IMR-90 (cell line): ENCODE results near the gene TRAP1. TPM values are rescaled to one million over a fixed set of nuclear protein-coding genes. Genes with fewer than 3 reads are reported as not detected.

Source experiments
- ATAC-seq: fragments of 200-7000 bp; cut with Tn5 transposase; 2 replicates; pipeline ENCODE4 v1.9.1; 2020; ENCODE audit warnings: low read depth, mild to moderate bottlenecking, moderate library complexity
- BruUV-seq: library from RNA; stranded (reverse); fragments of 400-500 nt; replicated peaks from 2 replicates; lab custom pipeline; 2021; lab: Mats Ljungman, UMichigan
- CTCF ChIA-PET: fragments of 300-600 bp; formaldehyde crosslinking; extraction: SDS; loops from one replicate; lab custom pipeline; 2021; ENCODE audit warnings: antibody characterized with exemption; lab: Yijun Ruan, JAX
- POLR2A ChIA-PET: fragments of 300-600 bp; sonication (Branson Sonifier 250); formaldehyde crosslinking; loops from one replicate; lab custom pipeline; 2022; ENCODE audit warnings: antibody characterized with exemption; ENCODE audit not compliant: unreplicated experiment; lab: Charles Lee
- DNase-seq: peaks from one replicate; pipeline ENCODE4 v3.0.0; 2013
- H2AFZ ChIP-seq: replicated peaks from 2 replicates; pipeline ENCODE3; 2013; ENCODE audit warnings: low read length, mild to moderate bottlenecking; ENCODE audit not compliant: poor library complexity
- H2AK5ac ChIP-seq: 2 replicates; pipeline ENCODE4 v1.6.1; 2013; ENCODE audit warnings: low read depth, low read length, inconsistent platforms
- H2AK9ac ChIP-seq: replicated peaks from 2 replicates; pipeline ENCODE3; 2013; ENCODE audit warnings: mild to moderate bottlenecking, low read depth, low read length, moderate library complexity; ENCODE audit not compliant: poor library complexity
- H2BK120ac ChIP-seq: 2 replicates; pipeline ENCODE4 v1.6.1; 2013; ENCODE audit warnings: low read depth, low read length, inconsistent platforms
- H2BK15ac ChIP-seq: 3 replicates; pipeline ENCODE4 v1.6.1; 2013; ENCODE audit warnings: low read depth, low read length, inconsistent platforms
- H2BK20ac ChIP-seq: 2 replicates; pipeline ENCODE4 v1.6.1; 2013; ENCODE audit warnings: low read depth, mild to moderate bottlenecking, inconsistent platforms, low read length, moderate library complexity
- H2BK5ac ChIP-seq: 2 replicates; pipeline ENCODE4 v1.6.1; 2013; ENCODE audit warnings: mild to moderate bottlenecking, low read depth, low read length, inconsistent platforms; ENCODE audit not compliant: poor library complexity, severe bottlenecking
- H3K14ac ChIP-seq: replicated peaks from 2 replicates; pipeline ENCODE4 v1.6.1; 2013; ENCODE audit warnings: low read depth, low read length, inconsistent platforms
- H3K18ac ChIP-seq: 2 replicates; pipeline ENCODE4 v1.6.1; 2013; ENCODE audit warnings: low read depth, low read length, control low read depth
- H3K23ac ChIP-seq: 2 replicates; pipeline ENCODE4 v1.6.1; 2013; ENCODE audit warnings: low read depth, low read length, inconsistent platforms
- H3K27ac ChIP-seq: 2 replicates; pipeline ENCODE4 v1.5.1; 2013; ENCODE audit warnings: mild to moderate bottlenecking, control low read depth, low read length; ENCODE audit not compliant: insufficient read depth
- H3K27me3 ChIP-seq: 2 replicates; pipeline ENCODE4 v1.6.1; 2013; ENCODE audit warnings: low read length; ENCODE audit not compliant: control insufficient read depth, insufficient read depth
- H3K36me3 ChIP-seq: 2 replicates; pipeline ENCODE4 v1.6.1; 2013; ENCODE audit warnings: low read length, mixed read lengths; ENCODE audit not compliant: control insufficient read depth, insufficient read depth
- H3K4ac ChIP-seq: 2 replicates; pipeline ENCODE4 v1.6.1; 2013; ENCODE audit warnings: low read depth, low read length, inconsistent platforms
- H3K4me1 ChIP-seq: 2 replicates; pipeline ENCODE4 v1.6.1; 2013; ENCODE audit warnings: low read length, mixed read lengths; ENCODE audit not compliant: control insufficient read depth, insufficient read depth
- H3K4me2 ChIP-seq: 2 replicates; pipeline ENCODE4 v1.6.1; 2013; ENCODE audit warnings: low read depth, mild to moderate bottlenecking, control low read depth, low read length, moderate library complexity
- H3K4me3 ChIP-seq: 2 replicates; pipeline ENCODE4 v1.5.1; 2013; ENCODE audit warnings: low read depth, mild to moderate bottlenecking, control low read depth, low read length, moderate library complexity; ENCODE audit not compliant: insufficient read depth
- H3K56ac ChIP-seq: 2 replicates; pipeline ENCODE4 v1.6.1; 2013; ENCODE audit warnings: low read length, inconsistent platforms; ENCODE audit not compliant: insufficient read depth; ENCODE audit errors: extremely low read depth
- H3K79me1 ChIP-seq, 2 experiments: 2 replicates each; pipeline ENCODE4 v1.6.1; 2013; ENCODE audit warnings: low read length in 2 of 2, inconsistent platforms in 1 of 2, low read depth in 1 of 2
- H3K9ac ChIP-seq: 2 replicates; pipeline ENCODE4 v1.6.1; 2013; ENCODE audit warnings: low read depth, low read length, control low read depth
- H3K9me1 ChIP-seq: 2 replicates; pipeline ENCODE4 v1.6.1; 2013; ENCODE audit warnings: low read length, inconsistent platforms; ENCODE audit not compliant: insufficient read depth
- H3K9me3 ChIP-seq: 2 replicates; pipeline ENCODE4 v1.6.1; 2013; ENCODE audit warnings: low read length; ENCODE audit not compliant: control insufficient read depth, insufficient read depth
- H4K20me1 ChIP-seq: 2 replicates; pipeline ENCODE4 v1.6.1; 2013; ENCODE audit warnings: low read length, inconsistent platforms; ENCODE audit not compliant: insufficient read depth
- H4K5ac ChIP-seq: 2 replicates; pipeline ENCODE4 v1.6.1; 2013; ENCODE audit warnings: mild to moderate bottlenecking, low read depth, low read length, control low read depth
- H4K8ac ChIP-seq, 2 experiments: 2 replicates each; pipeline ENCODE4 v1.6.1; 2013; ENCODE audit warnings: low read depth in 2 of 2, low read length in 2 of 2, control low read depth in 1 of 2, inconsistent platforms in 1 of 2
- H4K91ac ChIP-seq: 2 replicates; pipeline ENCODE4 v1.6.1; 2013; ENCODE audit warnings: low read depth, low read length, inconsistent platforms; ENCODE audit not compliant: insufficient read depth
- BHLHE40 ChIP-seq: fragments of 150-350 bp; IDR thresholded peaks from 2 replicates; pipeline ENCODE4 v1.6.1; 2016; ENCODE audit warnings: mild to moderate bottlenecking, low read depth, low read length
- CEBPB ChIP-seq: IDR thresholded peaks from 2 replicates; pipeline ENCODE4 v1.6.1; 2012; ENCODE audit warnings: low read depth, low read length, improper control_type of control experiment
- CHD1 ChIP-seq: IDR thresholded peaks from 2 replicates; pipeline ENCODE4 v1.6.1; 2012; ENCODE audit warnings: low read depth, low read length, improper control_type of control experiment
- MAFK ChIP-seq: IDR thresholded peaks from 2 replicates; pipeline ENCODE4 v1.6.1; 2012; ENCODE audit warnings: low read depth, low read length, improper control_type of control experiment
- MXI1 ChIP-seq: IDR thresholded peaks from 2 replicates; pipeline ENCODE4 v1.6.1; 2012; ENCODE audit warnings: low read depth, mild to moderate bottlenecking, low read length, moderate library complexity, borderline replicate concordance
- POLR2A ChIP-seq: IDR thresholded peaks from 2 replicates; pipeline ENCODE4 v1.6.1; 2012; ENCODE audit warnings: mild to moderate bottlenecking, low read depth, low read length
- RAD21 ChIP-seq: IDR thresholded peaks from 2 replicates; pipeline ENCODE4 v1.6.1; 2012; ENCODE audit warnings: low read length, improper control_type of control experiment
- SMC3 ChIP-seq: fragments of 150-350 bp; IDR thresholded peaks from 2 replicates; pipeline ENCODE4 v1.6.1; 2016; ENCODE audit warnings: low read depth, mild to moderate bottlenecking, antibody characterized with exemption, low read length, moderate library complexity
- WGBS, 2 experiments: methylation state at CpG; one replicate each; pipeline versions ENCODE4 v1.1.5 to v1.1.7; 2013; ENCODE audit warnings: missing lambda C conversion rate in 2 of 2; ENCODE audit not compliant: insufficient read length in 1 of 2; ENCODE audit errors: extremely low coverage in 2 of 2; 5-methylcytosine and 5-hydroxymethylcytosine counted together
- dilution Hi-C: fragments of 300-500 bp; cut with HindIII; formaldehyde crosslinking; loops from one replicate; pipeline ENCODE4 v1.14.3; 2018; ENCODE audit warnings: low sequenced_read_pairs; ENCODE audit not compliant: unreplicated experiment
- in situ Hi-C: fragments of 300-500 bp; cut with MboI; formaldehyde crosslinking; loops from 3 replicates; pipeline ENCODE4 v1.14.3; 2019; ENCODE audit warnings: low sequenced_read_pairs, inconsistent platforms, mixed read lengths
- intact Hi-C: fragments of 100-400 bp; cut with micrococcal nuclease; formaldehyde crosslinking; loops from 2 replicates; pipeline ENCODE4 v1.10.0; 2022
- polyA plus RNA-seq, 3 experiments: library from polyadenylated mRNA; depleted of rRNA; stranded (reverse); fragments of >200 nt; gene quantifications; 2 replicates each; pipeline ENCODE4 v1.2.3, GENCODE V29; 2012; ENCODE audit warnings: low replicate concordance in 1 of 3
- total RNA-seq: library from RNA; depleted of rRNA; stranded (reverse); fragments of >200 nt; gene quantifications from 2 replicates; pipeline ENCODE4 v1.2.3, GENCODE V29; 2012
- TF ChIP-seq, protein P1 (sequence below): fragments of 150-350 bp; IDR thresholded peaks from 2 replicates; pipeline ENCODE4 v1.6.1; 2016; ENCODE audit warnings: low read depth, mild to moderate bottlenecking, low read length, moderate library complexity, borderline replicate concordance
- TF ChIP-seq, protein P2 (sequence below): conservative IDR thresholded peaks from 2 replicates; pipeline ENCODE4 v1.5.1; 2012; ENCODE audit warnings: mild to moderate bottlenecking, low read depth, low read length, improper control_type of control experiment

TRAP1 gene
- total and polyA plus RNA-seq, 2 of the 4 experiments (the other 2 are of a cell fraction): 139 to 145 TPM

DNA sequence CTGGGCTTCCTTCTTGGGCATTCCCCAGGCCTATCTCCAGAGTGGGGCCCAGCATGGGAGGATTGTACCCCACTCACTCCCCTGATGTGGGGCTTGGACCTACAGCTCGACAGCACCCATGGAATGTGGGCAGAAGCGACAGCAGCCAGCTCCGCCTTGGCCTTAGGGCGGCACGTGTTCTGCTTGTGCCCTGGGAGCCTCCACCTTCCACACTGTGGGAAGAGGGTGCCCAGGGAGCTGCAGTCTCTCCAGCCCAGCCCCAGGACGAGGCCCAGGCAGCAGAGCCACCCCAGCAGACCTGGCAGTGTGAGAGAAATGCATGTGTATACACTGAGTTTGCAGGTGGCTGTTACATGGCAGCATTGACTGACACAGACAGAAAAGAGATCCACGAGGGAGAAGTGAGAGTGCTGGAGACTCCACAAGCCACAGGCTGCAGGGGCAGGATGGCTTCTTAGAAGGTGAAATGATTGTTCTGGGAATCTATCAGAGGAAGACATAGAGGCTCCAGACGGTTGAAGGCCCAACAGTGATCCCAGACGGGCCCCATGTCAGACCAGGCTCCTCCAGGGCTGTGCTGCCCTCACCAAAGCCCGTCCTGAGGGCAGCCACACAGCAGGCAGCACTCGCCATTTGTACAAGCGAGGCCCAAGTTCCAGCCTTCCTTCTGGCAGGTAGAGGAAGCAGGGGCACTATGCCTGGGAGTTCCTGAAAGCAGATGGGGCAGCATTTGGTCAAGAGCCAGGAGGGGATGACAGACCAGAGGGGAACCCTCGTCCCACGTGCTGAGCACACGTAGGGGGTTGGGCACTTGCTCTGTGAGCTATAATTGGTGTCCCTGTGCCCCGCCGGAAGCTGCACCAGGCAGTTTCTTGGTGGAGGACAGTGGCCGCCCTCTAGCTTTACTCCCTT, 65.6 kb downstream of the TRAP1 start:
- dilution Hi-C loops: no loop called here
- Histone ChIP-seq H3K23ac (no peak overlapping the region), H2BK5ac (no peak overlapping the region), H2AK9ac (peak overlapping the region; percentile 19), H2BK120ac (no peak overlapping the region), H3K4me2 (no peak overlapping the region), H3K4ac (no peak overlapping the region), H3K9me1 (peaks cover 12% of the 10 kb centered on the region), H2BK20ac (no peak overlapping the region), H4K20me1 (peaks cover 10% of the 10 kb centered on the region), H3K27me3 (no peaks in the 10 kb centered on the region), H4K91ac (no peak overlapping the region), H3K18ac (no peak overlapping the region), H3K9me3 (no peaks in the 10 kb centered on the region), H3K4me1 (no peaks in the 10 kb centered on the region), H3K36me3 (peaks cover 34% of the 10 kb centered on the region), H3K79me1 (peaks cover 0 to 9% of the 10 kb centered on the region in 2 experiments; a peak in 2 of 4 replicates), H3K56ac (no peak overlapping the region), H3K14ac (no peak overlapping the region), H4K5ac (no peak overlapping the region), H3K9ac (no peak overlapping the region), H2BK15ac (no peak overlapping the region), H3K27ac (no peak overlapping the region), H3K4me3 (no peak overlapping the region), H4K8ac (no peak overlapping the region), H2AK5ac (no peak overlapping the region), H2AFZ (no peak overlapping the region)
- no peak for TF ChIP-seq BHLHE40
- TF ChIP-seq SMC3: no peak
- TF ChIP-seq, protein P1, sequence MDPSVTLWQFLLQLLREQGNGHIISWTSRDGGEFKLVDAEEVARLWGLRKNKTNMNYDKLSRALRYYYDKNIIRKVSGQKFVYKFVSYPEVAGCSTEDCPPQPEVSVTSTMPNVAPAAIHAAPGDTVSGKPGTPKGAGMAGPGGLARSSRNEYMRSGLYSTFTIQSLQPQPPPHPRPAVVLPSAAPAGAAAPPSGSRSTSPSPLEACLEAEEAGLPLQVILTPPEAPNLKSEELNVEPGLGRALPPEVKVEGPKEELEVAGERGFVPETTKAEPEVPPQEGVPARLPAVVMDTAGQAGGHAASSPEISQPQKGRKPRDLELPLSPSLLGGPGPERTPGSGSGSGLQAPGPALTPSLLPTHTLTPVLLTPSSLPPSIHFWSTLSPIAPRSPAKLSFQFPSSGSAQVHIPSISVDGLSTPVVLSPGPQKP: no peak
- TF ChIP-seq CEBPB: no peak
- TF ChIP-seq, protein P2, sequence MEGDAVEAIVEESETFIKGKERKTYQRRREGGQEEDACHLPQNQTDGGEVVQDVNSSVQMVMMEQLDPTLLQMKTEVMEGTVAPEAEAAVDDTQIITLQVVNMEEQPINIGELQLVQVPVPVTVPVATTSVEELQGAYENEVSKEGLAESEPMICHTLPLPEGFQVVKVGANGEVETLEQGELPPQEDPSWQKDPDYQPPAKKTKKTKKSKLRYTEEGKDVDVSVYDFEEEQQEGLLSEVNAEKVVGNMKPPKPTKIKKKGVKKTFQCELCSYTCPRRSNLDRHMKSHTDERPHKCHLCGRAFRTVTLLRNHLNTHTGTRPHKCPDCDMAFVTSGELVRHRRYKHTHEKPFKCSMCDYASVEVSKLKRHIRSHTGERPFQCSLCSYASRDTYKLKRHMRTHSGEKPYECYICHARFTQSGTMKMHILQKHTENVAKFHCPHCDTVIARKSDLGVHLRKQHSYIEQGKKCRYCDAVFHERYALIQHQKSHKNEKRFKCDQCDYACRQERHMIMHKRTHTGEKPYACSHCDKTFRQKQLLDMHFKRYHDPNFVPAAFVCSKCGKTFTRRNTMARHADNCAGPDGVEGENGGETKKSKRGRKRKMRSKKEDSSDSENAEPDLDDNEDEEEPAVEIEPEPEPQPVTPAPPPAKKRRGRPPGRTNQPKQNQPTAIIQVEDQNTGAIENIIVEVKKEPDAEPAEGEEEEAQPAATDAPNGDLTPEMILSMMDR: no peak
- no peak for TF ChIP-seq MXI1
- TF ChIP-seq MAFK: no peak
- TF ChIP-seq POLR2A: no peak
- TF ChIP-seq RAD21: no peak
- TF ChIP-seq CHD1: no peak
- CTCF ChIA-PET: interaction anchor here (0.6 kb wide), 1 partner anchor 44 kb away, joined by 5 read pairs; no protein-coding TSS in a partner anchor
- POLR2A ChIA-PET: no interaction called here
- intact Hi-C loops: no loop called here
- WGBS, 2 experiments: 89% methylated on average over 7 of the region's 18 CpGs; no CpG with 5 or more reads in 1 of the 2 experiments
- BruUV-seq: no TSS peak
- in situ Hi-C loops: no loop called here
- DNase-seq (no peak), ATAC-seq (no peak)
